Hematopoietic multipotent progenitor cell treated with erythropoietin and hydrocortisone succinate and interleukin-3 and kit ligand, for 4 days (in vitro differentiated cells): ENCODE data around the gene SAC3D1.
A peak's percentile ranks its signal among the peaks of the same experiment; 100 is the strongest.
"Not testable (repeated sequence)": the region's sequence is repeated elsewhere in the genome, so short reads cannot be mapped to it uniquely, and the experiment has no call there.

Experiments used
- DNase-seq: peaks from one replicate; pipeline ENCODE4 v3.0.0-alpha.2; 2015

SAC3D1 gene

DNA sequence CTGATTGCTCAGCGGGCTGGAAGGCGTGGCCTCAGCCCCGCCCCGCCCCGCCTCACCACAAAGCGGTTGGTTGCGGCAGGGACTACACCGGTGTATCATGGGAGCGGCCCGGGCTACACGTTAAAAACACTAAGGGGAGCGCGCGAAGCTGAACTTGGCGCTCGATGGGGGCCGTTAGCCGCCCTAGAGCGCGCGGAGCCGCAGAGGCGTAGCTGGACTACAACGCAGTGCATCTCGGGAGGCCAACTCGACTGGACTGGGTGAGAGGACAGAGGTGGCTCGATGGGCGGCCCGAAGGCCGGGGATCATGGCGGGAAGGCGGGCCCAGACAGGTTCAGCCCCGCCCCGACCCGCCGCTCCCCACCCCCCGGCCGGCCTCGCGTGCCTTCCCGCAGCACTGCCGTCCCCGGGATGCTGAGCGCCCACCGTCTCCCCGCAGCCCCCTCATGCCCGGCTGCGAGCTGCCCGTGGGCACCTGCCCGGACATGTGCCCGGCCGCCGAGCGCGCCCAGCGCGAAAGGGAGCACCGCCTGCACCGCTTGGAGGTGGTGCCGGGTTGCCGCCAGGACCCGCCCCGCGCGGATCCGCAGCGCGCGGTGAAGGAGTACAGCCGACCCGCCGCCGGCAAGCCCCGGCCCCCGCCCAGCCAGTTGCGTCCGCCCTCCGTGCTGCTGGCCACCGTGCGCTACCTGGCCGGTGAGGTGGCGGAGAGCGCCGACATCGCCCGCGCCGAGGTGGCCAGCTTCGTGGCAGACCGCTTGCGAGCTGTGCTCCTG, at the start of gene SAC3D1:
TSS of gene SAC3D1 (plus strand) at position 364 of the 776 bp plus-strand sequence. CDS start at position 447, 83 bp downstream.
- peak; percentile 99 for DNase-seq

- DNase-seq = no peak
These were observed 46.7 kb upstream of the SAC3D1 start for GRCh38 chr11:64994318-64994717.

DNA sequence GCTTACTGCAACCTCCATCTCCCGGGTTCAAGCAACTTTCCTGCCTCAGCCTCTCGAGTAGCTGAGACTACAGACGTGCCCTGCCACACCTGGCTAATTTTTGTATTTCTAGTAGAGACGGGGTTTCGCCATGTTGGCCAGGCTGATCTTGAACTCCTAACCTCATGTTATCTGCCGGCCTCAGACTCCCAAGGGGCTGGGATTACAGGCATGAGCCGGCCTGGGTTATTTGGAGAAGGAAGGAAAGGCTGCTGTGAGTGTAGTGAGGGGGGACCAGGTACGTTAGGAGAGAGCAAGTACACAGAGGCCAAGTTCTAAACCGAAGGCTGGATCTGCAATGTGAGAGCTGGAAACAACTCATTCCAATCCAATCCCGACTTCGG, 44.7 kb upstream of the SAC3D1 start:
- DNase-seq = no peak

DNA sequence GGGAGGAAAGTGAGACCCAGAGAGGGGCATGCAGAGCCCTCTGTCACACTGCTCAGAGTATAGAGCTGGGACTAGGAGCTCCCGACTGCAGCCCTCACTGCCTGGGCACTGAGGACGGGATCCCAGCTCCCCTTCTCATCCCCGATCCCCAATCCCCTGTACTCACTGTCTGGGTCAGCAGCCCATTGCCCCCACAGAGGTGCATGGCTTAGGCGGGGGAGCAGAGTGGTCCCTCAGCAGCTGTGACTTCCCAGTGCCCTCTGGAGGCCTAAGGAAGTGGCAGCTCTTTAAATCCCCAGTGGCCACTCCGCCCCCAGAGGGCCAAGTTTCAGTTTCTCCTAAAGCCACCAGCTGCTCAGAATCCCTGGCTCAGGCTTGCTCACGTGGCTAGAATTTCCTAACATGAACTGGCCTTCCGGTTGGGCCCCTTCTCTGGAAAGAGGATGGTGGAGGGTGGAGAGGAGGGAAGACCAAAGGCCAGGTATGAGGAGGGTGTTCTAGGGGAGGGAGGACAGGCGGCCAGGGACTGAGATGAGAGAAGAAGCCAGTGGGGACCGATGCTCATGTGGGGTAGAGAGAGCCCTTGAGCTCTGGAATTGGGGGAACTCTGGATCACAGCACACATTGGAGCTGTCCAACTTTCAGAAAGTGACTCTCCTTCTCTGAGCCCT, 44.2 kb upstream of the SAC3D1 start, which contains the start of gene BATF2:
TSS of gene BATF2 (minus strand) at position 262 of the 671 bp plus-strand sequence. CDS start at position 205, 57 bp downstream.
- DNase-seq = peak; percentile 80

DNA sequence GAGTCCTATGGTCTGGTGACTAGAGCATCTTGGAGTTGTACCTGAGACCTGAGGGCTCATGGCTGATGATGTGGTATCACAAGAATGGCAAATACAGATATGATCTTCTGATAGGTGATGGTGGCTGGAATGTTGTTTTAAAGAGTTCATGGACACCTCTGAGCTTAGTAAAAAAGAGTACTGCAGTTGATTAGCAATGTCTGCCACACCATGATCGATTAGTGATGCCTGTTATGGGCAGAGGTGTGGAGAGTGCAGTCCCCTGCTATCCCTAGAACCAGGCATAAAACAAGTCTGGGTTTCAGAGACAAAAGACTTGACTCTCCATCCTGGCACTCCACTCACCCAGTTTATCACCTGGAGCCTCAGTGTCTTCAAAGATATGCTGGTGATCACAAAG, 42.9 kb upstream of the SAC3D1 start:
- no peak for DNase-seq

DNA sequence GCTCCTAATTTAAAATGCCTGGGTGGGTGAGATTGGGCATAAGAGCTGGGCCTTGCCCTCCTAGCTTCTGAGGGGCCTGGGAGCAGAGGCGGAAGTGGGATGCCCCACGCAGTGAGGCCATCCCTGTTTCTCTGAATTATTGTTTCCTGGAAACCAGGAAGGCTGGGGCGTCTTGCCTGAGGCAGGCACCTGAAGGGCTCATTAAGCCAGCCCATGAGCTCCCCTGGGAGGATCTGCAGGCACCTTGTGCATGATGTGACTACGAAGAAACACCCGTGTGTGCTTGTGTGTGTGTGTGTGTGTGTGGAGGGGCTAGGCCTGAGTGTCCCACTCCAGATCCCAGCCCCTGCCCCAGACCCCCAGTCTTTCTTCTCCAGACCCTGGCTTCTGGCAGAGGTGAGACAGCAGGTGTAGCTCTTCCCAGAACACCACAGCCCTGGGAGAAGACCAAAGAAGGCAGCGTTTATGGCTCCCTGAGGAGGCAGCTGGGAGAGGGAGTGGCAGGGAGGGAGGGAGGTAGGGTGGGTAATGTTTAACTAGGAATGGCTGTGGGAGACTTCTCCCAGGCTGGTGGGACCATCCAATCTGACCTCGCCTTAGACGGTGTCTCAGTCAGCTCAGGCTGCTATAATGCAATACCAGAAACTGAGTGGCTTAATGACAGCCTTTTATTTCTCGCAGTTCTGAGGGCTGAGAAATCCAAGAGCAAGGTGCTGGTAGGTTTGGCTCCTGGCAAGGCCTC, 42.1 kb upstream of the SAC3D1 start:
- DNase-seq = no peak

DNA sequence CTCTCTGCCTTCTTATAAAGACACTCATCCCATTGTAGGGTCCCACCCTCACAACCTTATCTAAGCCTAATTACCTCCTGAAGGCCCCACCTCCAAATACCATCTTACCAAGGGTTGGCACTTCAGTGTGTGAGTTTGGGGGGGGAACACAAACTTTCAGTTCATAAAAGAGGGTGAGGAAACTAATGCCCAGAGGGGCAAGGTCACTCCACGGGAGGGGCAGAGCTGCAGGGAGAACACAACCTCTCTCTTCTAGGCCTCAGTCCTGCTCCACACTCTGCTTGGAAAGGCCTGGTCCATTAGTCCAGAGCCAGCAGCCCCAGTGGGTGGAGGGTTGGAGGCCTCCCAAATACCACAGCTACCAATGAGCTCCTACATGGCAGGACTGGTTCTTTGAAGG, 41.5 kb upstream of the SAC3D1 start:
- DNase-seq = no peak

DNA sequence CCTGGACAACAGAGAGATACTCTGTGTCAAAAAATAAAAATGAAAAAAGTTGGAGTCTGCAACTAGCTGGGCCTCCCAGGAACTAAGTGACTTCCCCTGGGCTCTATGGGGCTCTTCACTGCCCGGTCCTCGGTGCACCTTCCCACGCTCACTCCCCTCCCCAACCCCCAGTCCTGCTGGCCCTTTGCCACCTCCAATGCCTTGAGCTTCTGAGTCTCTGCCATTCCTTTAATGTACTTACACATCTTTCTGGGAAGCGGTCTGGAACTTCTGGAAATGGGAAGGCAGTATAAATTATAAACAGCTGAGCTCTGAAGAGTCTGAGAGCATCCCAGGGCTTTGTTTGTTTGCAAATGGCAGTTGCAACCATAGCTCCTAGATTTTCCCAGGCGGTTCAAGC, 38.3 kb upstream of the SAC3D1 start:
- DNase-seq = no peak

DNA sequence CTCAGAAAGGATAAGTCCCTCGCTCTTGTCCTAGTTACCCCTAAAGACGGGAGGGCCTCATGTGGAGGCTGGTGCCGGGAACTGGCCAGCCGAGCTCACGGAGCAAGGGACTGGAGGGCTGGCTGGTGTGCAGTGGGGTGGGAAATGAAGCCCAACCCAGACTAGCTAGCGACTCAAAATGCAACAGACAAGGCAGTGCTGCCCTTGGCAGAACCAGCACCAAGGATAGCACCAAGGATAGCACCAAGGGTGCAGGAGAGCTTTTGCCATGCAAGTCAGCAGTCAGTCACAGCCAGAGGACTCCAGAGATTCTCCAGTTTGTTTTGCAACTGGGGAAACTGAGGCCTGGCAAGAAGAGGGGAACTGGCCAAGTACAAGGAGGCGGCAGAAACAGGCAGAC, 37.7 kb upstream of the SAC3D1 start:
- peak; percentile 33 for DNase-seq

DNA sequence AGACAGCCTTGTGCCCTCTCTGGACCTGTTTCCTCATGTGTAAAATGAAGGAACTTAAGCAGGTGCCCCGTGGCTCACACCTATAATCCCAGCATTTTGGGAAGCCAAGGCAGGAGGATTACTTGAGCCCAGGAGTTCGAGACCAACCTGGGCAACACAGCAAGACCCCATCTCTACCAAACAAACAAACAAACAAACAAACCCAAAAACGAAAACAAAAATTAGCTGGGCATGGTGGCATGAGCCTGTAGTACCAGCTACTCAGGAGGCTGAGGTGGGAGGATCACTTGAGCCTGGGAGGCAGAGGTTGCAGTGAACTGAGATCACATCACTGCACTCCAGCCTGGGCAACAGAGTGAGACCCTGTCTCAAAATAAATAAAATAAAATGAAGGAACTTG, 37.0 kb upstream of the SAC3D1 start:
- DNase-seq = not testable (repeated sequence)

DNA sequence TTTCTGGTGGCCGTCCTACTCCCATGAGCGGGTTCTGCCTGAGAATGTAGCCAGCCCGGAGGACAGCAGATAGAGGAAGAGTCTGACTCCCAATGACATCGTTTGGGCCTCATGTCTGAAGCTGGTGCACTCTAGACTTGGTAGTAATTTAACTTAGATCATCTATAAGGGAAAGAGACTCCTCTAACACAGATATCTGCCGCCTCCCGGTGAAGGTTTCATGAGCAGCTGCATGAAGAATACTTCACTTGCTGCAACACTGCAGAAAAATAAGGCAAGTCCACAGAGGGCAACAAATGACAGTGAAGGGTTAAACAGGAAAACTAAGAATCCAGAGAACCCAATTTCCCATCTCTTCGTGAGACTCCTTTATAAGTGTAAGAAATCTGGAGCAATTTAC, 33.0 kb upstream of the SAC3D1 start:
- DNase-seq = no peak

DNA sequence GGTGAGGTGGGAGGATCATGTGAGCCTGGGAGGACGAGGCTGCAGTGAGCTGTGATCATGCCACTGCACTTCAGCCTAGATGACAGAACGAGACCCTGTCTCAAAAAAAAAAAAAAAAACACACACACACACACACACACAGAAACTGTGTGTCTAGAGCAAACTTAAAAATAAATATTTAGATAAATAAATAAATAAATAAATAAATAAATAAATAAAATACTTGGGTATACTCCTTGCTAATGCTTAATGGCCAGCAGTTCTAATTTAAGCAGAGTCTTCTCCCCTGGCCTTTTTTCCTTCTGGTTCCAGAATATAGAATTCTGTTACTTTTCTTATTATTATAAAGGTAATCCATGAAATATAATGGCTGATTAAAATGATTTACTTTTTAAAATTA, 32.1 kb upstream of the SAC3D1 start:
- DNase-seq = no peak

- DNase-seq = peak; percentile 97
These were observed 27.7 kb upstream of the SAC3D1 start for GRCh38 chr11:65013130-65013887.

DNA sequence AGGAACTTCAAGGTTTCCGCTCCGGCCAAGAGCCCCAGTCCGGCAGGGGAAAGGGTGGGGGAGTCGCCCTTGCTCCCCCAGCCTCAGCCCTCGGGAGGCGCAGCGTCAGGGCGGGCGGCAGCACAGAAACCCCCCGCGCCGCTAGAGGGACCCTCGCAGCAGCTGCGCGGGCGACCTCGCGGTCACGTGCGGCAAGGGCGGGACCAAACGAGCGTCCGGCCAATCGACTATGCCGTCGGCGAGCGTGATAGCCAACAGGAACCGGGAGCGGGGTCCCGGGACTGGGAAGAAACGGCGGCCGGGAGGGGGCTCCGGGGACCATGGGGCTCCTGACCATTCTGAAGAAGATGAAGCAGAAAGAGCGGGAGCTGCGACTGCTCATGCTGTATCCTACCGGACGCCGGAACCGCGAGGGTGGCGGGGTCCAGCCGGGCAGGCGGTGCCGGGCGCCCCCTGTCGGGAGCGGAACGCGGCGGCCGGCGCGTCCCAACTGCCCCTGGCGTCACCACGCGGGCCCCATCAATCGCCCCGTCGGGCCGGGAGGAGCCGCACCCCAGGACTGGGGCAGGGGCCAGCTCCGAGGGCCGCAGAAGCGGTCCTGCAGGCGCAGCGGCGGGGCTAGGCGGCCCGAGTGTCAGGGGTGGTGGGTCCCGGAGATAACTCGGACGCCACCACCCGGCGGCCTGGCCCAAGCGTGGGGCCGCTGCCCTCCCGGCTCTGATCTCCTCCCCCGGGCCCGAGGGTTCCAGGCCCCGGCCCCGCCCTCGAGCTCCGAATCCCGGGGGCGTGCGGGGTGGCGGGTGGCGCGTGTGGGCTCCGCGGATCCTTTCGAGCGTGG, 26.9 kb upstream of the SAC3D1 start, which contains the start of gene ARL2:
TSS of gene ARL2 (plus strand) at position 273 of the 838 bp plus-strand sequence. CDS start at position 321, 48 bp downstream.
- peak; percentile 97 for DNase-seq

DNA sequence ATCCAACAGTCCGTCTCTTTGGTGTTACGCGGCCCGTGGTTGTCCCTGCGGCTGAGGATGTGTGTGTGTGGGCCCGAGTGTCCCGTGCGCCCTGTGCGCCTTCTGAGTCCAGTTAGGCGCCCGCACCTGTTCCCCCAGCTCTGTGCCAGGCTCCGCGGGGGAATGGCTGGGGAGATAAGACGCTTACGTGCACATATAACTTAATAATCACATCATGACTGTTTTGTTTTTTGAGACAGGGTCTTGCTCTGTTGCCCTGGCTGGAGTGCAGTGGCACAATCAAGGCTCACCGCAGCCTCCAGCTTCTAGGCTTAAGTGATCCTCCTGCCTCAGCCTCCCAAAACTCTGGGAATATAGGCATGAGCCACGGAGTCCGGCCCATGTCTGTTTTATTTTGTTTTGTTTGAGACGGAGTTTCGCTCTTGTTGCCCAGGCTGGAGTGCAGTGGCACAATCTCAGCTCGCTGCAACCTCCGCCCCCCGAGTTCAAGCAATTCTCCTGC, 26.2 kb upstream of the SAC3D1 start:
- DNase-seq = peak; percentile 72

GRCh38 chr11:65016705-65017104, 24.3 kb upstream of the SAC3D1 start:
- peak; percentile 41 for DNase-seq

DNA sequence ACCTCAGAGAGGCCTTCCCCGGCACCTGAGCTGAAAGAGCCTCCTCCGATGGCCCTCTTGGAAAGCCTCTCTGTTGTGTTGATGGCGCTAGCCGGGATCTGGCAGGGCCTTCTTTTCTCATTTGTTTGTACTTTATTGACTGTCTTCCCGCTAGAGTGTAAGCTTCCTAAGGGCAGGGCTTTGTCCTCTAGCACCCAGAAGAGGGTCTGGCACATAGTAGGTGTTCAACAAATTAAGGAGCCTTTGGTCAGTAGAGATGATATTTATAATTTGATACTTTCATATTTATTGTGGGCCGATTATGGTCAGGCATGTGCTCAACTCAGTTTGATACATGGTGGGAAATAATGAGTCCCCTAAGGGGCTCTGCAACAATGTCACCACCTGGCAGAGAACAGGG, 23.1 kb upstream of the SAC3D1 start:
- DNase-seq = no peak

- no peak for DNase-seq
These were observed 21.2 kb upstream of the SAC3D1 start for GRCh38 chr11:65019824-65020223.

DNA sequence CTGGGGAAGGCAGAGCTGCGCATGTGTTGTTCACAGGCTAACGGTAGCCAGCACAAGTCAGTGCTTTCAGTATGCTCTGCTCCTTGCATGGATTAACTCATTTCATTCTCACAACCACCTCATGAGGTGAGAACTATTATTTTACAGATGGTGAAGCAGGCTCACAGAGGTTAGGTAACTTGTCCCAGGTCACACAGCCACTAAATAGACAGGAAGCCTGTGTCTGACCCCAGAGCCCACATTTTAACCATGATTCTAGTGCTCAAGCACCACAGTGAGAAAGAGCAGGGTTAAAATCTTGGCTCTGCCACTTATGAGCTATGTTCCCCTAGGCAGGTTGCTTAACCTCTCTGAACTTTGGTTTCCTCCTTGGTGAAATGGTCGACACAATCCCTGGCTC, 20.0 kb upstream of the SAC3D1 start:
- no peak for DNase-seq

DNA sequence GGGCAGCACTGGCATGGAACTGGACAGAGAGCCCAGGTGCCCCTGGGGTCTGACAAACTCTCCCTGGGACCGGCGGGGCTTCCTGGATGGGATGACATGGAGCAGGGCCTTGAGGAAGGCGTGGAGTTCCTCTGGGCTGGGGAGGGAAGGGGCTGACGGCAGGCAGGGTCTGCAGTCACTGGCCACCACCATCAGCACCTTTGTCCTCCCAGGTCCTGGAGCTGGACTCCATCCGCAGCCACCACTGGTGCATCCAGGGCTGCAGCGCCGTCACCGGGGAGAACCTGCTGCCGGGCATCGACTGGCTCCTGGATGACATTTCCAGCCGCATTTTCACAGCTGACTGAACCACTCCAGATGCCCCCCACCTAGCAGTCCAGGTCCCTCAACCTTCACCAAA, 19.5 kb upstream of the SAC3D1 start:
- DNase-seq = no peak

DNA sequence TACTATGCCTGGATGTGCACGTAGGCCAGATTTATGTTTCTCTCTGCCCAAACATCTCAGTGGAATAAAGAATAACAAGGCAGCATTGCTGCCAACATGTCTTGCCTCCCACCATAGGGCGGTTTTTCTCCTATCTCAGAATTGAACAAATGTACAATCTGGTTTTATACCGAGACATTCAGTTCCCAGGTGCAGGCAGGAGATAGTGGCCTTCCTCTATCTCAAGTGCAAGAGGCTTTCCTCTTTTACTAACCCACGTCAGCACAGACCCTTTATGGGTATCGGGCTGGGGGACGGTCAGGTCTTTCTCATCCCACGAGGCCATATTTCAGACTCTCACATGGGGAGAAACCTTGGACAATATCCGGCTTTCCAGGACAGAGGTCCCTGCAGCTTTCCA, 17.5 kb upstream of the SAC3D1 start:
- DNase-seq = peak; percentile 70

DNA sequence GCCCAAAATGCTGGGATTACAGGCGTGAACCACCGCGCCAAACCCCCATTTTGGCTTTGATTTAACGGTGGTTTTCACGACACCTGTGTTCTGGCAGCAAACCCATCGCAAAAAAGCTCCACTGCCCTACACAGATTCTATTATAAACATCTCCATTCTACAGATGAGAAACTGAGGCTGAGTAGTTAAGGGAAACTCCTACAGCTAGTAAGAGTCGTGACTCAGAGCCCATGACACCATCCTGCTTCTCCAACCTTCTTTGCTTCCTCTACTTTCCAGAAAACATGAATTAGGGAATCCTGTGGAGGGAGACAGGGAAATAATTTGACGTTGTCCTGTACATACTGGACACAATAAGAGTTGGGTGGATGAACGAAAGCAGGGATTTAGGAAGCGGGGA, 14.2 kb upstream of the SAC3D1 start:
- no peak for DNase-seq
